ENCODE measurements around the gene MBTD1. TPM values are rescaled to one million over a fixed set of nuclear protein-coding genes. Genes with fewer than 3 reads are reported as not detected.
A peak's percentile ranks its signal among the peaks of the same experiment; 100 is the strongest.

The MBTD1 gene
- total RNA-seq, 1 experiment from 2014 or later, result 40.6 TPM

DNA sequence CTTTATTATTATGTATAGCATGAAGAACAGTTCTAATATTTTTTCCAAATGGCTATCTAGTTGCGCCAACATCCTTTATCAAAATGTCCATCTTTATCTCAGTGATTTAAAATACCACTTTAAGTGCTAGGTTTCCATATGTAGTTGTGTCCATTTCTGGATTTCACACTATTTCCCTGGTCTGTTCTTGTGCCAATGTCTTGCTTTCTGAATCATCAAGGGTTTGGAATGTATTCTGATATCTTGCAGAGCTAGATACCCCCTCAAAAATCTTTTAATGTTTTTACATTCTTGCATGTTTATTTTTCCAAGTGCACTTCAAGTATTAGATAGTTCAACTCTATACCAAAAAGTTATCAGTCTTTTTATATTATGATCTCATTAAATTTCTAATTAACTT is 14.3 kb downstream of the MBTD1 start:
- Mint-ChIP-seq H3K27me3 (ENCODE audit: low read depth) (no peaks in the 10 kb centered on the region), H3K27ac (no peak overlapping the region), H3K4me3 (no peak overlapping the region), H3K36me3 (peaks cover 16% of the 10 kb centered on the region), H3K9me3 (peaks cover 10% of the 10 kb centered on the region), H3K4me1 (0 out of 2 replicates have a peak, but pooled peaks cover 3% of the 10 kb centered on the region)
- TF ChIP-seq OVOL2 (CRISPR knock-in tag; IDR thresholded peaks at IDR 0.05; ENCODE audit: borderline replicate concordance) (no peak), ZNF121 (CRISPR knock-in tag; IDR thresholded peaks at IDR 0.05) (no peak), IRF2 (CRISPR knock-in tag; IDR thresholded peaks at IDR 0.05; ENCODE audit: borderline replicate concordance, low read depth) (no peak), SMAD3 (CRISPR knock-in tag; IDR thresholded peaks at IDR 0.05; ENCODE audit: borderline replicate concordance) (no peak), TP53 (CRISPR knock-in tag; IDR thresholded peaks at IDR 0.05) (no peak), ZNF263 (CRISPR knock-in tag; IDR thresholded peaks at IDR 0.05; ENCODE audit: low read depth) (no peak), ZNF423 (CRISPR knock-in tag; IDR thresholded peaks at IDR 0.05) (no peak), FOXP1 (CRISPR knock-in tag; IDR thresholded peaks at IDR 0.05; ENCODE audit: borderline replicate concordance) (no peak)
- TF ChIP-seq, protein P1, sequence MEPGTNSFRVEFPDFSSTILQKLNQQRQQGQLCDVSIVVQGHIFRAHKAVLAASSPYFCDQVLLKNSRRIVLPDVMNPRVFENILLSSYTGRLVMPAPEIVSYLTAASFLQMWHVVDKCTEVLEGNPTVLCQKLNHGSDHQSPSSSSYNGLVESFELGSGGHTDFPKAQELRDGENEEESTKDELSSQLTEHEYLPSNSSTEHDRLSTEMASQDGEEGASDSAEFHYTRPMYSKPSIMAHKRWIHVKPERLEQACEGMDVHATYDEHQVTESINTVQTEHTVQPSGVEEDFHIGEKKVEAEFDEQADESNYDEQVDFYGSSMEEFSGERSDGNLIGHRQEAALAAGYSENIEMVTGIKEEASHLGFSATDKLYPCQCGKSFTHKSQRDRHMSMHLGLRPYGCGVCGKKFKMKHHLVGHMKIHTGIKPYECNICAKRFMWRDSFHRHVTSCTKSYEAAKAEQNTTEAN (CRISPR knock-in tag; IDR thresholded peaks at IDR 0.05), result no peak
- TF ChIP-seq, protein P2, sequence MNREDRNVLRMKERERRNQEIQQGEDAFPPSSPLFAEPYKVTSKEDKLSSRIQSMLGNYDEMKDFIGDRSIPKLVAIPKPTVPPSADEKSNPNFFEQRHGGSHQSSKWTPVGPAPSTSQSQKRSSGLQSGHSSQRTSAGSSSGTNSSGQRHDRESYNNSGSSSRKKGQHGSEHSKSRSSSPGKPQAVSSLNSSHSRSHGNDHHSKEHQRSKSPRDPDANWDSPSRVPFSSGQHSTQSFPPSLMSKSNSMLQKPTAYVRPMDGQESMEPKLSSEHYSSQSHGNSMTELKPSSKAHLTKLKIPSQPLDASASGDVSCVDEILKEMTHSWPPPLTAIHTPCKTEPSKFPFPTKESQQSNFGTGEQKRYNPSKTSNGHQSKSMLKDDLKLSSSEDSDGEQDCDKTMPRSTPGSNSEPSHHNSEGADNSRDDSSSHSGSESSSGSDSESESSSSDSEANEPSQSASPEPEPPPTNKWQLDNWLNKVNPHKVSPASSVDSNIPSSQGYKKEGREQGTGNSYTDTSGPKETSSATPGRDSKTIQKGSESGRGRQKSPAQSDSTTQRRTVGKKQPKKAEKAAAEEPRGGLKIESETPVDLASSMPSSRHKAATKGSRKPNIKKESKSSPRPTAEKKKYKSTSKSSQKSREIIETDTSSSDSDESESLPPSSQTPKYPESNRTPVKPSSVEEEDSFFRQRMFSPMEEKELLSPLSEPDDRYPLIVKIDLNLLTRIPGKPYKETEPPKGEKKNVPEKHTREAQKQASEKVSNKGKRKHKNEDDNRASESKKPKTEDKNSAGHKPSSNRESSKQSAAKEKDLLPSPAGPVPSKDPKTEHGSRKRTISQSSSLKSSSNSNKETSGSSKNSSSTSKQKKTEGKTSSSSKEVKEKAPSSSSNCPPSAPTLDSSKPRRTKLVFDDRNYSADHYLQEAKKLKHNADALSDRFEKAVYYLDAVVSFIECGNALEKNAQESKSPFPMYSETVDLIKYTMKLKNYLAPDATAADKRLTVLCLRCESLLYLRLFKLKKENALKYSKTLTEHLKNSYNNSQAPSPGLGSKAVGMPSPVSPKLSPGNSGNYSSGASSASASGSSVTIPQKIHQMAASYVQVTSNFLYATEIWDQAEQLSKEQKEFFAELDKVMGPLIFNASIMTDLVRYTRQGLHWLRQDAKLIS (CRISPR knock-in tag; IDR thresholded peaks at IDR 0.05; ENCODE audit: borderline replicate concordance), result no peak
- TF ChIP-seq, protein P3, sequence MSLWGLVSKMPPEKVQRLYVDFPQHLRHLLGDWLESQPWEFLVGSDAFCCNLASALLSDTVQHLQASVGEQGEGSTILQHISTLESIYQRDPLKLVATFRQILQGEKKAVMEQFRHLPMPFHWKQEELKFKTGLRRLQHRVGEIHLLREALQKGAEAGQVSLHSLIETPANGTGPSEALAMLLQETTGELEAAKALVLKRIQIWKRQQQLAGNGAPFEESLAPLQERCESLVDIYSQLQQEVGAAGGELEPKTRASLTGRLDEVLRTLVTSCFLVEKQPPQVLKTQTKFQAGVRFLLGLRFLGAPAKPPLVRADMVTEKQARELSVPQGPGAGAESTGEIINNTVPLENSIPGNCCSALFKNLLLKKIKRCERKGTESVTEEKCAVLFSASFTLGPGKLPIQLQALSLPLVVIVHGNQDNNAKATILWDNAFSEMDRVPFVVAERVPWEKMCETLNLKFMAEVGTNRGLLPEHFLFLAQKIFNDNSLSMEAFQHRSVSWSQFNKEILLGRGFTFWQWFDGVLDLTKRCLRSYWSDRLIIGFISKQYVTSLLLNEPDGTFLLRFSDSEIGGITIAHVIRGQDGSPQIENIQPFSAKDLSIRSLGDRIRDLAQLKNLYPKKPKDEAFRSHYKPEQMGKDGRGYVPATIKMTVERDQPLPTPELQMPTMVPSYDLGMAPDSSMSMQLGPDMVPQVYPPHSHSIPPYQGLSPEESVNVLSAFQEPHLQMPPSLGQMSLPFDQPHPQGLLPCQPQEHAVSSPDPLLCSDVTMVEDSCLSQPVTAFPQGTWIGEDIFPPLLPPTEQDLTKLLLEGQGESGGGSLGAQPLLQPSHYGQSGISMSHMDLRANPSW (CRISPR knock-in tag; conservative IDR thresholded peaks at IDR 0.05; ENCODE audit: low read depth), result no peak
- ATAC-seq, result no peak
- DNase-seq (ENCODE audit: low spot score), result no peak
- POLR2A ChIA-PET, result no interaction called here
- CTCF ChIA-PET, result no interaction called here

DNA sequence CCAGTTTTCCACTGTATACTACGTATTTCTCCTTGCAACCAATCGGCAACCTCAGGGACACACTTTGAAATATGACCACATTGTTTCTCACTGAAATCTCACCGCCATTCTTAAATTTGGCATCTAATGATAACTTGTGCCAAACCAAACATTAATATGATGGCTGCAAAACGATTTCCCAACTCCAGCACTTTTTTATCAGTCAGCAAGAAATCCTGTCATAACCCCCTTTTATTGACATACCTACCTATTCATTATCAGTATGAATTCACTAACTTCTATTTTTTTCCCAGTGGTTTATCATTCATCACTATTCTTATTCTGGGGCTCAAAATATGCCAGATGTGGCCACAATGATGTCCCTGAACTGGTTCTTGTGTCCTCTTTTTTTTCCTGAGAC is 15.8 kb downstream of the MBTD1 start:
- ATAC-seq, result no peak
- peaks cover 5% of the 10 kb centered on the region; the same call in 1 of the 2 replicates for H3K36me3 Mint-ChIP-seq
- H3K27me3 Mint-ChIP-seq (ENCODE audit: low read depth), result no peaks in the 10 kb centered on the region
- DNase-seq (ENCODE audit: low spot score), result no peak
- no peak overlapping the region for H3K4me3 Mint-ChIP-seq
- POLR2A ChIA-PET, result no interaction called here
- no peaks in the 10 kb centered on the region for H3K9me3 Mint-ChIP-seq
- CTCF ChIA-PET, result no interaction called here
- H3K27ac Mint-ChIP-seq, result peak overlapping the region; percentile 36
- H3K4me1 Mint-ChIP-seq, result 0 out of 2 replicates have a peak, but pooled peaks cover 3% of the 10 kb centered on the region
- TF ChIP-seq ZNF317 (CRISPR knock-in tag; IDR thresholded peaks at IDR 0.05; ENCODE audit: borderline replicate concordance, low read depth), result no peak
- TF ChIP-seq JAZF1 (CRISPR knock-in tag; IDR thresholded peaks at IDR 0.05), result no peak
- TF ChIP-seq, protein P4, sequence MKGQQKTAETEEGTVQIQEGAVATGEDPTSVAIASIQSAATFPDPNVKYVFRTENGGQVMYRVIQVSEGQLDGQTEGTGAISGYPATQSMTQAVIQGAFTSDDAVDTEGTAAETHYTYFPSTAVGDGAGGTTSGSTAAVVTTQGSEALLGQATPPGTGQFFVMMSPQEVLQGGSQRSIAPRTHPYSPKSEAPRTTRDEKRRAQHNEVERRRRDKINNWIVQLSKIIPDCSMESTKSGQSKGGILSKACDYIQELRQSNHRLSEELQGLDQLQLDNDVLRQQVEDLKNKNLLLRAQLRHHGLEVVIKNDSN (CRISPR knock-in tag; IDR thresholded peaks at IDR 0.05), result no peak

DNA sequence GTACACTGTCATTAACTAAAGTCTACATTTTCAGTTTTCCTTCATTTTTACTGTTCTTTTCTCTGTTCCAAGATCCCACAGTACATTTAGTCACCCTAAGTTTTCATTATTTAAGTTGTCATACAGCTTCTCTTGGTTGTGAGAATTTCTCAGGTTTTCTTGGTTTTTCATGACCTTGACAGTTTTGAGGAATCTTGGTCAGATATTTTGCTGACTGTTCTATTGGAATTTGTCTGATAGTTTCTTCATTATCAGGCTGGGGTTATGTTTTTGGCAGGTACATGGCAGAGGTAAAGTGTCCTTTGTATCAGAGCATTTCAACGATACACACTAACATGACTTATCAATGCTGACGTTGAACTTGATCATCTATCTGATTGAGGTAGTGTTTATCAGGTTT is 19.6 kb downstream of the MBTD1 start:
- Mint-ChIP-seq H3K36me3 (no peaks in the 10 kb centered on the region), H3K9me3 (no peaks in the 10 kb centered on the region), H3K27me3 (ENCODE audit: low read depth) (no peaks in the 10 kb centered on the region), H3K4me3 (no peak overlapping the region), H3K27ac (no peak overlapping the region), H3K4me1 (0 out of 2 replicates have a peak, but pooled peaks cover 3% of the 10 kb centered on the region)
- ChIA-PET POLR2A (no interaction called here), CTCF (no interaction called here)
- no peak for DNase-seq (ENCODE audit: low spot score)
- ATAC-seq, result no peak
- TF ChIP-seq SMAD4 (CRISPR knock-in tag; IDR thresholded peaks at IDR 0.05), result no peak
- TF ChIP-seq, protein P5, sequence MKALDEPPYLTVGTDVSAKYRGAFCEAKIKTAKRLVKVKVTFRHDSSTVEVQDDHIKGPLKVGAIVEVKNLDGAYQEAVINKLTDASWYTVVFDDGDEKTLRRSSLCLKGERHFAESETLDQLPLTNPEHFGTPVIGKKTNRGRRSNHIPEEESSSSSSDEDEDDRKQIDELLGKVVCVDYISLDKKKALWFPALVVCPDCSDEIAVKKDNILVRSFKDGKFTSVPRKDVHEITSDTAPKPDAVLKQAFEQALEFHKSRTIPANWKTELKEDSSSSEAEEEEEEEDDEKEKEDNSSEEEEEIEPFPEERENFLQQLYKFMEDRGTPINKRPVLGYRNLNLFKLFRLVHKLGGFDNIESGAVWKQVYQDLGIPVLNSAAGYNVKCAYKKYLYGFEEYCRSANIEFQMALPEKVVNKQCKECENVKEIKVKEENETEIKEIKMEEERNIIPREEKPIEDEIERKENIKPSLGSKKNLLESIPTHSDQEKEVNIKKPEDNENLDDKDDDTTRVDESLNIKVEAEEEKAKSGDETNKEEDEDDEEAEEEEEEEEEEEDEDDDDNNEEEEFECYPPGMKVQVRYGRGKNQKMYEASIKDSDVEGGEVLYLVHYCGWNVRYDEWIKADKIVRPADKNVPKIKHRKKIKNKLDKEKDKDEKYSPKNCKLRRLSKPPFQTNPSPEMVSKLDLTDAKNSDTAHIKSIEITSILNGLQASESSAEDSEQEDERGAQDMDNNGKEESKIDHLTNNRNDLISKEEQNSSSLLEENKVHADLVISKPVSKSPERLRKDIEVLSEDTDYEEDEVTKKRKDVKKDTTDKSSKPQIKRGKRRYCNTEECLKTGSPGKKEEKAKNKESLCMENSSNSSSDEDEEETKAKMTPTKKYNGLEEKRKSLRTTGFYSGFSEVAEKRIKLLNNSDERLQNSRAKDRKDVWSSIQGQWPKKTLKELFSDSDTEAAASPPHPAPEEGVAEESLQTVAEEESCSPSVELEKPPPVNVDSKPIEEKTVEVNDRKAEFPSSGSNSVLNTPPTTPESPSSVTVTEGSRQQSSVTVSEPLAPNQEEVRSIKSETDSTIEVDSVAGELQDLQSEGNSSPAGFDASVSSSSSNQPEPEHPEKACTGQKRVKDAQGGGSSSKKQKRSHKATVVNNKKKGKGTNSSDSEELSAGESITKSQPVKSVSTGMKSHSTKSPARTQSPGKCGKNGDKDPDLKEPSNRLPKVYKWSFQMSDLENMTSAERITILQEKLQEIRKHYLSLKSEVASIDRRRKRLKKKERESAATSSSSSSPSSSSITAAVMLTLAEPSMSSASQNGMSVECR (CRISPR knock-in tag; IDR thresholded peaks at IDR 0.05; ENCODE audit: borderline replicate concordance), result no peak

All from WTC11 (cell line).